ENCODE data around the gene ZMIZ1.

DNA sequence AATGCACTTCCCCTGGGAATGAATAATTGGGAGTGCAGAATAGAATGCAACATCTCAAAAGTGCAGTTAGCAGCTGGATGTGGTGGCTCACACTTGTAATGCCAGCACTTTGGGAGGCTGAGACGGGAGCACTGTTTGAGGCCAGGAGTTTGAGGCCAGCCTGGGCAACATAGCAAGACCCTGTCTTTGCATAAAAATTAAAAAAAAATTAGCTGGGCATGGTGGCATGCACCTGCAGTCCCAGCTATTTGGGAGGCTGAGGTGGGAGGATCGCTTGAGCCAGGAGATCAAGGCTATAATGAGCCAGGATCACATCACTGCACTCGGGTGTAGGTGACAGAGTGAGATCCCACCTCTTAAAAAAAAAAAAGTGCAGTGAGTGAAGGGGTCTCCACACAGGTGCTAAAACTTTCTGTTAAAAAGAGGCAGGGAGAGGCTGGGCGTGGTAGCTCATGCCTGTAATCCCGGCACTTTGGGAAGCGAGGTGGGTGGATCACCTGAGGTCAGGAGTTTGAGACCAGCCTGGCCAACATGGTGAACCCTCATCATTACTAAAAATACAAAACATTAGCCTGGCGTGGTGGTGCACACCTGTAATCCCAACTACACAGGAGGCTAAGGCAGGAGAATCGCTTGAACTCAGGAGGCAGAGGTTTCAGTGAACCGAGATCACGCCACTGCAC lies 13.5 kb upstream of the ZMIZ1 start:
- TF ChIP-seq CTCF (IDR thresholded peaks at IDR 0.05) (no peak), POLR2A (IDR thresholded peaks at IDR 0.05) (no peak)

Measured in adrenal gland (tissue), 5 donors.